PC-9 (cell line): ENCODE results near the gene AOPEP. TPM values are rescaled to one million over a fixed set of nuclear protein-coding genes. Genes with fewer than 3 reads are reported as not detected.

Source experiments
- BruUV-seq: library from RNA; stranded (reverse); fragments of 400-500 nt; replicated peaks from 2 replicates; lab custom pipeline; 2021; lab: Mats Ljungman, UMichigan
- CTCF ChIA-PET: fragments of 300-600 bp; sonication (Branson Sonifier 250); formaldehyde crosslinking; loops from one replicate; lab custom pipeline; 2022; ENCODE audit warnings: antibody characterized with exemption; lab: Charles Lee
- POLR2A ChIA-PET: fragments of 300-600 bp; sonication (Branson Sonifier 250); formaldehyde crosslinking; loops from one replicate; lab custom pipeline; 2022; ENCODE audit warnings: antibody characterized with exemption; ENCODE audit not compliant: unreplicated experiment; lab: Charles Lee
- DNase-seq, 2 experiments: peaks; one replicate each; pipeline versions ENCODE4 v3.0.0 to v3.0.0-alpha.2; 2015 to 2022; ENCODE audit warnings: mixed read lengths in 1 of 2
- H2AFZ ChIP-seq: fragments of 200-600 bp; sonication (generic); 2 replicates; pipeline ENCODE4 v1.8.1; 2017; ENCODE audit warnings: antibody characterized with exemption
- H3F3A ChIP-seq: fragments of 200-600 bp; sonication (generic); 2 replicates; pipeline ENCODE4 v1.8.1; 2017; ENCODE audit warnings: antibody characterized with exemption, mild to moderate bottlenecking, low read depth; ENCODE audit not compliant: insufficient read depth
- H3K27ac ChIP-seq: fragments of 200-600 bp; sonication (generic); 2 replicates; pipeline ENCODE4 v1.6.1; 2016; ENCODE audit warnings: mixed run types
- H3K27me3 ChIP-seq: fragments of 200-600 bp; sonication (generic); 2 replicates; pipeline ENCODE4 v1.6.1; 2016; ENCODE audit warnings: low read depth, mixed run types; ENCODE audit not compliant: insufficient read depth
- H3K36me3 ChIP-seq: fragments of 200-600 bp; sonication (generic); 2 replicates; pipeline ENCODE4 v1.6.1; 2016; ENCODE audit warnings: low read depth, mixed run types
- H3K4me1 ChIP-seq: fragments of 200-600 bp; sonication (generic); replicated peaks from 2 replicates; pipeline ENCODE4 v1.6.1; 2016; ENCODE audit warnings: mixed run types; ENCODE audit not compliant: insufficient read depth
- H3K4me2 ChIP-seq: fragments of 200-600 bp; sonication (generic); 2 replicates; pipeline ENCODE4 v1.6.1; 2017; ENCODE audit warnings: mixed run types
- H3K4me3 ChIP-seq: fragments of 200-600 bp; sonication (generic); 2 replicates; pipeline ENCODE4 v1.6.1; 2016; ENCODE audit warnings: mixed run types
- H3K79me2 ChIP-seq: fragments of 200-600 bp; sonication (generic); 2 replicates; pipeline ENCODE4 v1.6.1; 2017; ENCODE audit warnings: low read depth, mixed run types
- H3K9me2 ChIP-seq: fragments of 200-600 bp; sonication (generic); 2 replicates; pipeline ENCODE4 v1.8.1; 2017; ENCODE audit warnings: mild to moderate bottlenecking; ENCODE audit not compliant: insufficient read depth
- H3K9me3 ChIP-seq: fragments of 200-600 bp; sonication (generic); 2 replicates; pipeline ENCODE4 v1.8.1; 2016; ENCODE audit warnings: low read depth; ENCODE audit not compliant: insufficient read depth
- H4K20me1 ChIP-seq: fragments of 200-600 bp; sonication (generic); 2 replicates; pipeline ENCODE4 v1.8.1; 2017; ENCODE audit not compliant: insufficient read depth
- CTCF ChIP-seq: fragments of 200-600 bp; sonication (generic); conservative IDR thresholded peaks from 2 replicates; pipeline ENCODE4 v1.6.1; 2017; ENCODE audit warnings: mixed run types, antibody characterized with exemption, mild to moderate bottlenecking, moderate library complexity
- EZH2 ChIP-seq: fragments of 200-600 bp; sonication (generic); IDR thresholded peaks from 2 replicates; pipeline ENCODE4 v1.8.0; 2017; ENCODE audit warnings: antibody characterized with exemption, low read depth
- intact Hi-C: fragments of 100-400 bp; cut with micrococcal nuclease; formaldehyde crosslinking; loops from one replicate; pipeline ENCODE4 v1.10.0; 2022; ENCODE audit not compliant: unreplicated experiment
- total RNA-seq: library from RNA; stranded (reverse); gene quantifications from 2 replicates; pipeline ENCODE4 v1.2.3, GENCODE V29; 2021

The AOPEP gene
- total RNA-seq, 1 experiment from 2014 or later, result 90.0 TPM

- Histone ChIP-seq H3K4me1 (peaks cover 27% of the 10 kb centered on the region), H3K27me3 (no peaks in the 10 kb centered on the region), H3K79me2 (no peaks in the 10 kb centered on the region), H4K20me1 (no peaks in the 10 kb centered on the region), H3K27ac (no peak overlapping the region), H3K9me2 (no peaks in the 10 kb centered on the region), H3K9me3 (no peaks in the 10 kb centered on the region; the same call in 1 of the 2 replicates), H3K4me2 (no peak overlapping the region), H3K4me3 (no peak overlapping the region), H2AFZ (no peak overlapping the region), H3K36me3 (peaks cover 2% of the 10 kb centered on the region; the same call in 1 of the 2 replicates), H3F3A (peaks cover 20% of the 10 kb centered on the region; the same call in 1 of the 2 replicates)
- POLR2A ChIA-PET, result no interaction called here
- CTCF ChIA-PET, result interaction anchor here (0.6 kb wide), 1 partner anchor 13 kb away, joined by 3 read pairs; no protein-coding TSS in a partner anchor
- TF ChIP-seq EZH2, result no peak
- no peak for TF ChIP-seq CTCF
- intact Hi-C loops, result no loop called here
- no TSS peak for BruUV-seq
- DNase-seq, result peak in 1 of 2 experiments; percentile 9
Measured at GRCh38 chr9:94906713-94907112, 180.2 kb downstream of the AOPEP start.

- H3K4me2 ChIP-seq, result no peak overlapping the region
- TF ChIP-seq CTCF (no peak), EZH2 (no peak)
- no peak overlapping the region for H3K27ac ChIP-seq
- ChIA-PET CTCF (no interaction called here), POLR2A (interaction anchor here (0.6 to 0.7 kb wide), 2 partner anchors 39 to 148 kb away, joined by 4 to 7 read pairs; no protein-coding TSS in a partner anchor)
- H3K79me2 ChIP-seq, result no peaks in the 10 kb centered on the region
- no peak overlapping the region for H3K4me3 ChIP-seq
- no peaks in the 10 kb centered on the region for H3K27me3 ChIP-seq
- H4K20me1 ChIP-seq, result no peaks in the 10 kb centered on the region
- H3K9me3 ChIP-seq, result peaks cover 1% of the 10 kb centered on the region
- intact Hi-C loops, result no loop called here
- H3K9me2 ChIP-seq, result no peaks in the 10 kb centered on the region
- H3K4me1 ChIP-seq, result peaks cover 27% of the 10 kb centered on the region
- peaks cover 22% of the 10 kb centered on the region for H3F3A ChIP-seq
- BruUV-seq, result no TSS peak
- H3K36me3 ChIP-seq, result peaks cover 5% of the 10 kb centered on the region; the same call in 1 of the 2 replicates
- DNase-seq, result peak in 1 of 2 experiments; percentile 23
- no peak overlapping the region for H2AFZ ChIP-seq
Measured at GRCh38 chr9:94907264-94907936, 180.9 kb downstream of the AOPEP start.

GRCh38 chr9:94908011-94908563, 181.6 kb downstream of the AOPEP start:
- intact Hi-C loops, result no loop called here
- H3K4me1 ChIP-seq, result peaks cover 28% of the 10 kb centered on the region
- peaks cover 5% of the 10 kb centered on the region for H3K9me3 ChIP-seq
- H3F3A ChIP-seq, result peaks cover 22% of the 10 kb centered on the region
- ChIA-PET CTCF (no interaction called here), POLR2A (interaction anchor here (0.6 to 0.7 kb wide), 2 partner anchors 40 to 149 kb away, joined by 4 to 7 read pairs; no protein-coding TSS in a partner anchor)
- no peaks in the 10 kb centered on the region for H3K9me2 ChIP-seq
- no peak for TF ChIP-seq EZH2
- no peak for TF ChIP-seq CTCF
- no peak overlapping the region for H3K4me2 ChIP-seq
- H3K79me2 ChIP-seq, result no peaks in the 10 kb centered on the region
- H3K36me3 ChIP-seq, result peaks cover 5% of the 10 kb centered on the region; the same call in 1 of the 2 replicates
- BruUV-seq, result no TSS peak
- no peak overlapping the region for H2AFZ ChIP-seq
- H3K27me3 ChIP-seq, result no peaks in the 10 kb centered on the region
- H3K4me3 ChIP-seq, result no peak overlapping the region
- H3K27ac ChIP-seq, result no peak overlapping the region
- DNase-seq, result peak in 1 of 2 experiments; percentile 23
- H4K20me1 ChIP-seq, result no peaks in the 10 kb centered on the region
